Measurements from ENCODE around the gene PMIS2.

- TF ChIP-seq CBX5 (IDR thresholded peaks at IDR 0.05; ENCODE audit: low read depth, low read length) (no peak), CHD1 (IDR thresholded peaks at IDR 0.05; ENCODE audit: low read depth, low read length) (no peak), EZH2 (IDR thresholded peaks at IDR 0.05; ENCODE audit: low read depth, low read length, severe bottlenecking) (no peak), ZNF274 (IDR thresholded peaks at IDR 0.05; ENCODE audit: borderline replicate concordance, extremely low read depth, low read length) (no peak), GABPA (IDR thresholded peaks at IDR 0.05; ENCODE audit: borderline replicate concordance, insufficient read depth, low read length) (no peak), RAD21 (IDR thresholded peaks at IDR 0.05 in 1 of 2, conservative IDR thresholded peaks at IDR 0.05 in 1 of 2; ENCODE audit: low read depth in 2 of 2, low read length in 2 of 2) (no peak), POLR2A (IDR thresholded peaks at IDR 0.05; ENCODE audit: control extremely low read depth in 1 of 2, low read depth in 2 of 2, low read length in 2 of 2) (no peak), PHF8 (conservative IDR thresholded peaks at IDR 0.05; ENCODE audit: low read depth, low read length) (no peak), EP300 (IDR thresholded peaks at IDR 0.05; ENCODE audit: borderline replicate concordance in 1 of 2, low read depth in 2 of 2, low read length in 2 of 2) (no peak), SRF (IDR thresholded peaks at IDR 0.05; ENCODE audit: low read depth, low read length) (no peak)
- TF ChIP-seq, protein P1, sequence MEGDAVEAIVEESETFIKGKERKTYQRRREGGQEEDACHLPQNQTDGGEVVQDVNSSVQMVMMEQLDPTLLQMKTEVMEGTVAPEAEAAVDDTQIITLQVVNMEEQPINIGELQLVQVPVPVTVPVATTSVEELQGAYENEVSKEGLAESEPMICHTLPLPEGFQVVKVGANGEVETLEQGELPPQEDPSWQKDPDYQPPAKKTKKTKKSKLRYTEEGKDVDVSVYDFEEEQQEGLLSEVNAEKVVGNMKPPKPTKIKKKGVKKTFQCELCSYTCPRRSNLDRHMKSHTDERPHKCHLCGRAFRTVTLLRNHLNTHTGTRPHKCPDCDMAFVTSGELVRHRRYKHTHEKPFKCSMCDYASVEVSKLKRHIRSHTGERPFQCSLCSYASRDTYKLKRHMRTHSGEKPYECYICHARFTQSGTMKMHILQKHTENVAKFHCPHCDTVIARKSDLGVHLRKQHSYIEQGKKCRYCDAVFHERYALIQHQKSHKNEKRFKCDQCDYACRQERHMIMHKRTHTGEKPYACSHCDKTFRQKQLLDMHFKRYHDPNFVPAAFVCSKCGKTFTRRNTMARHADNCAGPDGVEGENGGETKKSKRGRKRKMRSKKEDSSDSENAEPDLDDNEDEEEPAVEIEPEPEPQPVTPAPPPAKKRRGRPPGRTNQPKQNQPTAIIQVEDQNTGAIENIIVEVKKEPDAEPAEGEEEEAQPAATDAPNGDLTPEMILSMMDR (IDR thresholded peaks at IDR 0.05; ENCODE audit: control extremely low read depth in 1 of 3, insufficient read depth in 1 of 3, low read depth in 1 of 3, low read length in 3 of 3), result no peak
These were observed 14.5 kb upstream of the PMIS2 start for GRCh38 chr19:35571406-35571965.
